IMR-90 (cell line): ENCODE data around the gene ACKR4. TPM values are rescaled to one million over a fixed set of nuclear protein-coding genes. Genes with fewer than 3 reads are reported as not detected.

Experiments
- ATAC-seq: fragments of 200-7000 bp; cut with Tn5 transposase; 2 replicates; pipeline ENCODE4 v1.9.1; 2020; ENCODE audit warnings: low read depth, mild to moderate bottlenecking, moderate library complexity
- BruUV-seq: library from RNA; stranded (reverse); fragments of 400-500 nt; replicated peaks from 2 replicates; lab custom pipeline; 2021; lab: Mats Ljungman, UMichigan
- CTCF ChIA-PET: fragments of 300-600 bp; formaldehyde crosslinking; extraction: SDS; loops from one replicate; lab custom pipeline; 2021; ENCODE audit warnings: antibody characterized with exemption; lab: Yijun Ruan, JAX
- POLR2A ChIA-PET: fragments of 300-600 bp; sonication (Branson Sonifier 250); formaldehyde crosslinking; loops from one replicate; lab custom pipeline; 2022; ENCODE audit warnings: antibody characterized with exemption; ENCODE audit not compliant: unreplicated experiment; lab: Charles Lee
- DNase-seq: peaks from one replicate; pipeline ENCODE4 v3.0.0; 2013
- H2AFZ ChIP-seq: replicated peaks from 2 replicates; pipeline ENCODE3; 2013; ENCODE audit warnings: low read length, mild to moderate bottlenecking; ENCODE audit not compliant: poor library complexity
- H2AK5ac ChIP-seq: 2 replicates; pipeline ENCODE4 v1.6.1; 2013; ENCODE audit warnings: low read depth, low read length, inconsistent platforms
- H2AK9ac ChIP-seq: replicated peaks from 2 replicates; pipeline ENCODE3; 2013; ENCODE audit warnings: mild to moderate bottlenecking, low read depth, low read length, moderate library complexity; ENCODE audit not compliant: poor library complexity
- H2BK120ac ChIP-seq: 2 replicates; pipeline ENCODE4 v1.6.1; 2013; ENCODE audit warnings: low read depth, low read length, inconsistent platforms
- H2BK15ac ChIP-seq: 3 replicates; pipeline ENCODE4 v1.6.1; 2013; ENCODE audit warnings: low read depth, low read length, inconsistent platforms
- H2BK20ac ChIP-seq: 2 replicates; pipeline ENCODE4 v1.6.1; 2013; ENCODE audit warnings: low read depth, mild to moderate bottlenecking, inconsistent platforms, low read length, moderate library complexity
- H2BK5ac ChIP-seq: 2 replicates; pipeline ENCODE4 v1.6.1; 2013; ENCODE audit warnings: mild to moderate bottlenecking, low read depth, low read length, inconsistent platforms; ENCODE audit not compliant: poor library complexity, severe bottlenecking
- H3K14ac ChIP-seq: replicated peaks from 2 replicates; pipeline ENCODE4 v1.6.1; 2013; ENCODE audit warnings: low read depth, low read length, inconsistent platforms
- H3K18ac ChIP-seq: 2 replicates; pipeline ENCODE4 v1.6.1; 2013; ENCODE audit warnings: low read depth, low read length, control low read depth
- H3K23ac ChIP-seq: 2 replicates; pipeline ENCODE4 v1.6.1; 2013; ENCODE audit warnings: low read depth, low read length, inconsistent platforms
- H3K27ac ChIP-seq: 2 replicates; pipeline ENCODE4 v1.5.1; 2013; ENCODE audit warnings: mild to moderate bottlenecking, control low read depth, low read length; ENCODE audit not compliant: insufficient read depth
- H3K27me3 ChIP-seq: 2 replicates; pipeline ENCODE4 v1.6.1; 2013; ENCODE audit warnings: low read length; ENCODE audit not compliant: control insufficient read depth, insufficient read depth
- H3K36me3 ChIP-seq: 2 replicates; pipeline ENCODE4 v1.6.1; 2013; ENCODE audit warnings: low read length, mixed read lengths; ENCODE audit not compliant: control insufficient read depth, insufficient read depth
- H3K4ac ChIP-seq: 2 replicates; pipeline ENCODE4 v1.6.1; 2013; ENCODE audit warnings: low read depth, low read length, inconsistent platforms
- H3K4me1 ChIP-seq: 2 replicates; pipeline ENCODE4 v1.6.1; 2013; ENCODE audit warnings: low read length, mixed read lengths; ENCODE audit not compliant: control insufficient read depth, insufficient read depth
- H3K4me2 ChIP-seq: 2 replicates; pipeline ENCODE4 v1.6.1; 2013; ENCODE audit warnings: low read depth, mild to moderate bottlenecking, control low read depth, low read length, moderate library complexity
- H3K4me3 ChIP-seq: 2 replicates; pipeline ENCODE4 v1.5.1; 2013; ENCODE audit warnings: low read depth, mild to moderate bottlenecking, control low read depth, low read length, moderate library complexity; ENCODE audit not compliant: insufficient read depth
- H3K56ac ChIP-seq: 2 replicates; pipeline ENCODE4 v1.6.1; 2013; ENCODE audit warnings: low read length, inconsistent platforms; ENCODE audit not compliant: insufficient read depth; ENCODE audit errors: extremely low read depth
- H3K79me1 ChIP-seq, 2 experiments: 2 replicates each; pipeline ENCODE4 v1.6.1; 2013; ENCODE audit warnings: low read length in 2 of 2, inconsistent platforms in 1 of 2, low read depth in 1 of 2
- H3K9ac ChIP-seq: 2 replicates; pipeline ENCODE4 v1.6.1; 2013; ENCODE audit warnings: low read depth, low read length, control low read depth
- H3K9me1 ChIP-seq: 2 replicates; pipeline ENCODE4 v1.6.1; 2013; ENCODE audit warnings: low read length, inconsistent platforms; ENCODE audit not compliant: insufficient read depth
- H3K9me3 ChIP-seq: 2 replicates; pipeline ENCODE4 v1.6.1; 2013; ENCODE audit warnings: low read length; ENCODE audit not compliant: control insufficient read depth, insufficient read depth
- H4K20me1 ChIP-seq: 2 replicates; pipeline ENCODE4 v1.6.1; 2013; ENCODE audit warnings: low read length, inconsistent platforms; ENCODE audit not compliant: insufficient read depth
- H4K5ac ChIP-seq: 2 replicates; pipeline ENCODE4 v1.6.1; 2013; ENCODE audit warnings: mild to moderate bottlenecking, low read depth, low read length, control low read depth
- H4K8ac ChIP-seq, 2 experiments: 2 replicates each; pipeline ENCODE4 v1.6.1; 2013; ENCODE audit warnings: low read depth in 2 of 2, low read length in 2 of 2, control low read depth in 1 of 2, inconsistent platforms in 1 of 2
- H4K91ac ChIP-seq: 2 replicates; pipeline ENCODE4 v1.6.1; 2013; ENCODE audit warnings: low read depth, low read length, inconsistent platforms; ENCODE audit not compliant: insufficient read depth
- BHLHE40 ChIP-seq: fragments of 150-350 bp; IDR thresholded peaks from 2 replicates; pipeline ENCODE4 v1.6.1; 2016; ENCODE audit warnings: mild to moderate bottlenecking, low read depth, low read length
- CEBPB ChIP-seq: IDR thresholded peaks from 2 replicates; pipeline ENCODE4 v1.6.1; 2012; ENCODE audit warnings: low read depth, low read length, improper control_type of control experiment
- CHD1 ChIP-seq: IDR thresholded peaks from 2 replicates; pipeline ENCODE4 v1.6.1; 2012; ENCODE audit warnings: low read depth, low read length, improper control_type of control experiment
- ELK1 ChIP-seq: fragments of 150-350 bp; IDR thresholded peaks from 2 replicates; pipeline ENCODE4 v1.6.1; 2016; ENCODE audit warnings: low read depth, mild to moderate bottlenecking, low read length, moderate library complexity, borderline replicate concordance
- FOS ChIP-seq: fragments of 150-350 bp; IDR thresholded peaks from 2 replicates; pipeline ENCODE4 v1.6.1; 2016; ENCODE audit warnings: low read depth, low read length
- MAFK ChIP-seq: IDR thresholded peaks from 2 replicates; pipeline ENCODE4 v1.6.1; 2012; ENCODE audit warnings: low read depth, low read length, improper control_type of control experiment
- MAZ ChIP-seq: IDR thresholded peaks from 2 replicates; pipeline ENCODE4 v1.6.1; 2012; ENCODE audit warnings: low read depth, mild to moderate bottlenecking, low read length, improper control_type of control experiment, moderate library complexity, borderline replicate concordance
- MXI1 ChIP-seq: IDR thresholded peaks from 2 replicates; pipeline ENCODE4 v1.6.1; 2012; ENCODE audit warnings: low read depth, mild to moderate bottlenecking, low read length, moderate library complexity, borderline replicate concordance
- NFE2L2 ChIP-seq: fragments of 150-350 bp; IDR thresholded peaks from 2 replicates; pipeline ENCODE4 v1.6.1; 2016; ENCODE audit warnings: low read depth, mild to moderate bottlenecking, low read length
- POLR2A ChIP-seq: IDR thresholded peaks from 2 replicates; pipeline ENCODE4 v1.6.1; 2012; ENCODE audit warnings: mild to moderate bottlenecking, low read depth, low read length
- RAD21 ChIP-seq: IDR thresholded peaks from 2 replicates; pipeline ENCODE4 v1.6.1; 2012; ENCODE audit warnings: low read length, improper control_type of control experiment
- RCOR1 ChIP-seq: IDR thresholded peaks from 2 replicates; pipeline ENCODE4 v1.6.1; 2012; ENCODE audit warnings: mild to moderate bottlenecking, low read length, improper control_type of control experiment; ENCODE audit not compliant: insufficient replicate concordance
- RFX5 ChIP-seq: IDR thresholded peaks from 2 replicates; pipeline ENCODE4 v1.8.0; 2012; ENCODE audit warnings: low read depth, mild to moderate bottlenecking, low read length, moderate library complexity
- SMC3 ChIP-seq: fragments of 150-350 bp; IDR thresholded peaks from 2 replicates; pipeline ENCODE4 v1.6.1; 2016; ENCODE audit warnings: low read depth, mild to moderate bottlenecking, antibody characterized with exemption, low read length, moderate library complexity
- WGBS, 2 experiments: methylation state at CpG; one replicate each; pipeline versions ENCODE4 v1.1.5 to v1.1.7; 2013; ENCODE audit warnings: missing lambda C conversion rate in 2 of 2; ENCODE audit not compliant: insufficient read length in 1 of 2; ENCODE audit errors: extremely low coverage in 2 of 2; 5-methylcytosine and 5-hydroxymethylcytosine counted together
- dilution Hi-C: fragments of 300-500 bp; cut with HindIII; formaldehyde crosslinking; loops from one replicate; pipeline ENCODE4 v1.14.3; 2018; ENCODE audit warnings: low sequenced_read_pairs; ENCODE audit not compliant: unreplicated experiment
- in situ Hi-C: fragments of 300-500 bp; cut with MboI; formaldehyde crosslinking; loops from 3 replicates; pipeline ENCODE4 v1.14.3; 2019; ENCODE audit warnings: low sequenced_read_pairs, inconsistent platforms, mixed read lengths
- intact Hi-C: fragments of 100-400 bp; cut with micrococcal nuclease; formaldehyde crosslinking; loops from 2 replicates; pipeline ENCODE4 v1.10.0; 2022
- polyA plus RNA-seq, 3 experiments: library from polyadenylated mRNA; depleted of rRNA; stranded (reverse); fragments of >200 nt; gene quantifications; 2 replicates each; pipeline ENCODE4 v1.2.3, GENCODE V29; 2012; ENCODE audit warnings: low replicate concordance in 1 of 3
- total RNA-seq: library from RNA; depleted of rRNA; stranded (reverse); fragments of >200 nt; gene quantifications from 2 replicates; pipeline ENCODE4 v1.2.3, GENCODE V29; 2012
- TF ChIP-seq, protein P1 (sequence below): conservative IDR thresholded peaks from 2 replicates; pipeline ENCODE4 v1.5.1; 2012; ENCODE audit warnings: mild to moderate bottlenecking, low read depth, low read length, improper control_type of control experiment
- TF ChIP-seq, protein P2 (sequence below): fragments of 150-350 bp; IDR thresholded peaks from 2 replicates; pipeline ENCODE4 v1.6.1; 2017; ENCODE audit warnings: mild to moderate bottlenecking, antibody characterized with exemption, low read length, low read depth

ACKR4 gene
- total and polyA plus RNA-seq, 2 of the 4 experiments (the other 2 are of a cell fraction) = 0.18 TPM; not detected in 1

DNA sequence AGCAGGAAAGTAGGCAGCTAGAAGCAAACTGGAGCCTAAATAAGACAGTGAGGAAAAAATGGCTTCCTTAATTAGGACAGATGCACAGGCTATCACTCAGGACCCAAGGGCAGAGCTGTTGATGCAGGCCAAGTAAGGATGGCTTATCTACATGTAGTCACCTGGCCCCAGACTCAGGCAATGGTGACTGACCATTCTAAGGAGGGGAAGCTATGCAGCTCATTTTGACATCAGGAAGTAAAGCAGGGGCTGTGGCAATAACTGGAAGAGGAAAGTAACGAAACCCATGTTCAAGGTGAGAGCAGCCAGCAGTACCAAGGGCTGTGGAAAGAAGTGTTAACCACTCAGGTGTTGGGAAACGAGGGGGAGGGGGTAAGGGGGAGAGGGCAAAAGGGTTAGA, 46.3 kb downstream of the ACKR4 start:
- Histone ChIP-seq H2AK9ac (no peak overlapping the region), H2BK120ac (no peak overlapping the region), H3K56ac (no peak overlapping the region), H3K4me3 (no peak overlapping the region), H3K27me3 (no peaks in the 10 kb centered on the region), H3K9me3 (no peaks in the 10 kb centered on the region), H4K8ac (no peak overlapping the region), H3K23ac (no peak overlapping the region), H3K9ac (no peak overlapping the region), H4K91ac (no peak overlapping the region), H3K9me1 (no peaks in the 10 kb centered on the region; the same call in 1 of the 2 replicates), H2BK5ac (no peak overlapping the region), H2AFZ (no peak overlapping the region), H3K18ac (no peak overlapping the region), H2BK20ac (no peak overlapping the region), H3K4ac (no peak overlapping the region), H3K79me1 (peaks cover 2% of the 10 kb centered on the region in 2 experiments; a peak in 2 of 4 replicates), H3K4me1 (peaks cover 4% of the 10 kb centered on the region), H2AK5ac (0 out of 2 replicates have a peak overlapping the region, but pooled peaks have one; percentile 51), H4K5ac (no peak overlapping the region), H3K4me2 (no peak overlapping the region), H4K20me1 (no peaks in the 10 kb centered on the region), H3K27ac (no peak overlapping the region), H2BK15ac (no peak overlapping the region), H3K36me3 (peaks cover 3% of the 10 kb centered on the region; the same call in 1 of the 2 replicates), H3K14ac (no peak overlapping the region)
- CTCF ChIA-PET = interaction anchor here (0.7 to 3.6 kb wide), 5 partner anchors 13 to 226 kb away, joined by 3 to 27 read pairs (median 3); partner anchors contain the start of genes DNAJC13 and UBA5
- POLR2A ChIA-PET = no interaction called here
- dilution Hi-C loops (loop anchor here (25.0 kb wide), 1 partner anchor 106 kb away; no protein-coding TSS in a partner anchor), in situ Hi-C loops (loop anchor here (25.0 kb wide), 1 partner anchor 381 kb away; no protein-coding TSS in a partner anchor), intact Hi-C loops (loop anchor here (2.0 to 5.0 kb wide), 2 partner anchors 291 to 386 kb away; no protein-coding TSS in a partner anchor)
- TF ChIP-seq, protein P1, sequence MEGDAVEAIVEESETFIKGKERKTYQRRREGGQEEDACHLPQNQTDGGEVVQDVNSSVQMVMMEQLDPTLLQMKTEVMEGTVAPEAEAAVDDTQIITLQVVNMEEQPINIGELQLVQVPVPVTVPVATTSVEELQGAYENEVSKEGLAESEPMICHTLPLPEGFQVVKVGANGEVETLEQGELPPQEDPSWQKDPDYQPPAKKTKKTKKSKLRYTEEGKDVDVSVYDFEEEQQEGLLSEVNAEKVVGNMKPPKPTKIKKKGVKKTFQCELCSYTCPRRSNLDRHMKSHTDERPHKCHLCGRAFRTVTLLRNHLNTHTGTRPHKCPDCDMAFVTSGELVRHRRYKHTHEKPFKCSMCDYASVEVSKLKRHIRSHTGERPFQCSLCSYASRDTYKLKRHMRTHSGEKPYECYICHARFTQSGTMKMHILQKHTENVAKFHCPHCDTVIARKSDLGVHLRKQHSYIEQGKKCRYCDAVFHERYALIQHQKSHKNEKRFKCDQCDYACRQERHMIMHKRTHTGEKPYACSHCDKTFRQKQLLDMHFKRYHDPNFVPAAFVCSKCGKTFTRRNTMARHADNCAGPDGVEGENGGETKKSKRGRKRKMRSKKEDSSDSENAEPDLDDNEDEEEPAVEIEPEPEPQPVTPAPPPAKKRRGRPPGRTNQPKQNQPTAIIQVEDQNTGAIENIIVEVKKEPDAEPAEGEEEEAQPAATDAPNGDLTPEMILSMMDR = no peak
- TF ChIP-seq RFX5 = no peak
- no peak for TF ChIP-seq FOS
- TF ChIP-seq MXI1 = no peak
- TF ChIP-seq MAFK = no peak
- TF ChIP-seq, protein P2, sequence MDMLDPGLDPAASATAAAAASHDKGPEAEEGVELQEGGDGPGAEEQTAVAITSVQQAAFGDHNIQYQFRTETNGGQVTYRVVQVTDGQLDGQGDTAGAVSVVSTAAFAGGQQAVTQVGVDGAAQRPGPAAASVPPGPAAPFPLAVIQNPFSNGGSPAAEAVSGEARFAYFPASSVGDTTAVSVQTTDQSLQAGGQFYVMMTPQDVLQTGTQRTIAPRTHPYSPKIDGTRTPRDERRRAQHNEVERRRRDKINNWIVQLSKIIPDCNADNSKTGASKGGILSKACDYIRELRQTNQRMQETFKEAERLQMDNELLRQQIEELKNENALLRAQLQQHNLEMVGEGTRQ = no peak
- no peak for TF ChIP-seq NFE2L2
- no peak for TF ChIP-seq SMC3
- TF ChIP-seq MAZ = no peak
- TF ChIP-seq BHLHE40 = no peak
- TF ChIP-seq POLR2A = no peak
- no peak for TF ChIP-seq CHD1
- no peak for TF ChIP-seq CEBPB
- no peak for TF ChIP-seq RAD21
- TF ChIP-seq RCOR1 = no peak
- no peak for TF ChIP-seq ELK1
- no peak for DNase-seq
- no peak for ATAC-seq
- WGBS, 2 experiments = 40% methylated on average over 2 of the region's 2 CpGs; no CpG with 5 or more reads in 1 of the 2 experiments
- BruUV-seq = no TSS peak
